Parathyroid adenoma (tissue), 2 donors: Measurements from ENCODE around the gene NARS2.

Source experiments
- H2AFZ ChIP-seq: fragments of 300-600 bp; sonication (generic); one replicate; pipeline ENCODE4 v1.7.0; 2017; ENCODE audit warnings: antibody characterized with exemption, mild to moderate bottlenecking
- H3K27ac ChIP-seq: fragments of 300-600 bp; sonication (generic); one replicate; pipeline ENCODE4 v1.7.0; 2017
- H3K27me3 ChIP-seq: fragments of 300-600 bp; sonication (generic); one replicate; pipeline ENCODE4 v1.7.0; 2017; ENCODE audit warnings: low read length; ENCODE audit not compliant: control insufficient read depth, insufficient read depth
- H3K36me3 ChIP-seq: fragments of 300-600 bp; sonication (generic); one replicate; pipeline ENCODE4 v1.7.0; 2017; ENCODE audit warnings: low read length; ENCODE audit not compliant: control insufficient read depth, insufficient read depth
- H3K4me1 ChIP-seq: fragments of 300-600 bp; sonication (generic); one replicate; pipeline ENCODE4 v1.7.0; 2017; ENCODE audit warnings: control low read depth
- H3K4me2 ChIP-seq: fragments of 300-600 bp; sonication (generic); one replicate; pipeline ENCODE4 v1.7.0; 2017; ENCODE audit warnings: low read length
- H3K4me3 ChIP-seq: fragments of 300-600 bp; sonication (generic); one replicate; pipeline ENCODE4 v1.7.0; 2017; ENCODE audit warnings: low read depth, low read length
- H3K79me2 ChIP-seq: fragments of 300-600 bp; sonication (generic); one replicate; pipeline ENCODE4 v1.7.0; 2017; ENCODE audit warnings: control low read depth
- H3K9ac ChIP-seq: fragments of 300-600 bp; sonication (generic); one replicate; pipeline ENCODE4 v1.7.0; 2017; ENCODE audit warnings: mild to moderate bottlenecking
- H3K9me3 ChIP-seq: fragments of 300-600 bp; sonication (generic); one replicate; pipeline ENCODE4 v1.7.0; 2017; ENCODE audit warnings: low read length; ENCODE audit not compliant: control insufficient read depth
- TF ChIP-seq, protein P1 (sequence below): fragments of 300-600 bp; sonication (generic); IDR thresholded peaks from one replicate; pipeline ENCODE4 v1.7.0; 2017; ENCODE audit warnings: antibody characterized with exemption, mild to moderate bottlenecking
- donor health status: primary hyperparathyroidism.

Gene NARS2

DNA sequence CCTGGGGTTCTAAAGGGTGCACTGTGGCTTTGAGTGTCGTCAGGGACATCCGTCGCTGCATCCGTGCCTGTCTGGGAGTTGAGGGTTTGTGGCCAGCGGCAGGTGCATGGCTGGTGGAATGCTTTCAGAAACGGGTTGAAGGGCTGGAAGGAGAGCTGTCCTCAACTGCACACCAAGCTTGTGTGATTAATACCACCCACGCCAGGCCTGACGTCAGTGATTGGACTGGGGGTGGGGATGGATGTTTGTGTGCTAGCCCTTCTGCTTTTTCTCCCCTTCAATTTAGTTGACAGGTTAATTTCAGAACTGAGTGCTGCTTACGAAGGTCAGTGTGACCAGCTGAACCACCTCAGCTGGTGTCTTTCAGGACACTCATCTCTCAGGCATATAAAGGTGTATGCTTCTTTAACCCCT lies 153.9 kb downstream of the NARS2 start:
- H3K4me3 ChIP-seq, result no peak overlapping the region
- peaks cover 3% of the 10 kb centered on the region for H3K4me1 ChIP-seq

DNA sequence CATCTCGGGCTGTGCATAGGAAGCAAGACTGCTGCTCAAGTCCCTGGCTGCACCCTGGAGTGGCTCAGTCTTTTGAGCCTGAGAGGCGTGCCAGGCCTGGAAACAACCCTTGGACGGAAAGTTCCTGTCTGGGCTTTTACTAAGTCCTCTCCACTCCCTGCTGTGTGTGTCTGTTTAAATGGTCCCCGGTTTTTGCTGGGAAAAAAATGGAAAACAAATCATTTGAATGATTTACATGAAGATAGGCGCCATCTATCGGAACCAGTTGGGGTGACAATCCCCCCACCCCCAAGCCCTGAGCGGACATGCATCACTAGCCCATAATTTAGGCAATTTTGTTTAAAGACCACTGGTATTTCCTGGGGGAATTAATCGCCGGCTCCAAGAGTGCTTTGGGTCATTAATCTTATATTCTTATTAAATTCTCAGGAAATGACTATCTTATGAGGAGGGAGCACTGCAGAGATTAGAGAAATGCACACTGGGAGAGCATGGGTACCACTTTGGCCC lies 154.4 kb downstream of the NARS2 start:
- no peaks in the 10 kb centered on the region for H3K27me3 ChIP-seq
- no peaks in the 10 kb centered on the region for H3K79me2 ChIP-seq
- no peaks in the 10 kb centered on the region for H3K36me3 ChIP-seq
- H3K4me2 ChIP-seq, result no peak overlapping the region
- H3K4me3 ChIP-seq, result no peak overlapping the region
- H2AFZ ChIP-seq, result peak overlapping the region; percentile 50
- no peaks in the 10 kb centered on the region for H3K9me3 ChIP-seq
- TF ChIP-seq, protein P1, sequence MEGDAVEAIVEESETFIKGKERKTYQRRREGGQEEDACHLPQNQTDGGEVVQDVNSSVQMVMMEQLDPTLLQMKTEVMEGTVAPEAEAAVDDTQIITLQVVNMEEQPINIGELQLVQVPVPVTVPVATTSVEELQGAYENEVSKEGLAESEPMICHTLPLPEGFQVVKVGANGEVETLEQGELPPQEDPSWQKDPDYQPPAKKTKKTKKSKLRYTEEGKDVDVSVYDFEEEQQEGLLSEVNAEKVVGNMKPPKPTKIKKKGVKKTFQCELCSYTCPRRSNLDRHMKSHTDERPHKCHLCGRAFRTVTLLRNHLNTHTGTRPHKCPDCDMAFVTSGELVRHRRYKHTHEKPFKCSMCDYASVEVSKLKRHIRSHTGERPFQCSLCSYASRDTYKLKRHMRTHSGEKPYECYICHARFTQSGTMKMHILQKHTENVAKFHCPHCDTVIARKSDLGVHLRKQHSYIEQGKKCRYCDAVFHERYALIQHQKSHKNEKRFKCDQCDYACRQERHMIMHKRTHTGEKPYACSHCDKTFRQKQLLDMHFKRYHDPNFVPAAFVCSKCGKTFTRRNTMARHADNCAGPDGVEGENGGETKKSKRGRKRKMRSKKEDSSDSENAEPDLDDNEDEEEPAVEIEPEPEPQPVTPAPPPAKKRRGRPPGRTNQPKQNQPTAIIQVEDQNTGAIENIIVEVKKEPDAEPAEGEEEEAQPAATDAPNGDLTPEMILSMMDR, result peak; percentile 48
- no peak overlapping the region for H3K9ac ChIP-seq
- no peak overlapping the region for H3K27ac ChIP-seq
- H3K4me1 ChIP-seq, result peaks cover 3% of the 10 kb centered on the region

More for the DNA sequence above, 153.9 kb downstream of the NARS2 start:
- Histone ChIP-seq H3K9ac (no peak overlapping the region), H3K9me3 (no peaks in the 10 kb centered on the region), H3K27ac (no peak overlapping the region), H3K36me3 (no peaks in the 10 kb centered on the region), H3K4me2 (no peak overlapping the region), H3K27me3 (no peaks in the 10 kb centered on the region), H3K79me2 (no peaks in the 10 kb centered on the region), H2AFZ (no peak overlapping the region)
- TF ChIP-seq, protein P1, result no peak

DNA sequence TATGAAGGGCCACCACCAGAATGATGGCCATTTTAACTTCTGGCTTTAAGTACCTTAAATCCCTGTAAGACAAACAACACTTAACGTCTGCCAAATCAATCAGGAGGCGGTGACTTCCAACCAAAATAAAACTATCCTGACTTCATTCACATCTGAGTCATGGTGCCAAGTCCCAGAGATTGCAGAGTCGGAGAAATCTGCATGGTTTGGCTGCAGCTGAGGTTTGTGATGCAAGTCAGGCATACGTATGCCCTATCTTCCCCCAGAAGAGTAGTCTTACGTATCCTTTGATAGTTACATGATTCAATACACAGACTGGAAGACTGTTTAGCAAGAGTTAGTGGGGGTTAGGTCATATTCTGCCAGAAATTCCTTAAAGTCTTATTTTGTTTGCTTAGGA lies 155.3 kb downstream of the NARS2 start:
- TF ChIP-seq, protein P1, result no peak
- H3K9me3 ChIP-seq, result no peaks in the 10 kb centered on the region
- no peaks in the 10 kb centered on the region for H3K27me3 ChIP-seq
- no peaks in the 10 kb centered on the region for H3K79me2 ChIP-seq
- H3K4me2 ChIP-seq, result no peak overlapping the region
- peaks cover 3% of the 10 kb centered on the region for H3K4me1 ChIP-seq
- no peak overlapping the region for H3K9ac ChIP-seq
- H3K27ac ChIP-seq, result no peak overlapping the region
- no peaks in the 10 kb centered on the region for H3K36me3 ChIP-seq
- no peak overlapping the region for H2AFZ ChIP-seq
- H3K4me3 ChIP-seq, result no peak overlapping the region

DNA sequence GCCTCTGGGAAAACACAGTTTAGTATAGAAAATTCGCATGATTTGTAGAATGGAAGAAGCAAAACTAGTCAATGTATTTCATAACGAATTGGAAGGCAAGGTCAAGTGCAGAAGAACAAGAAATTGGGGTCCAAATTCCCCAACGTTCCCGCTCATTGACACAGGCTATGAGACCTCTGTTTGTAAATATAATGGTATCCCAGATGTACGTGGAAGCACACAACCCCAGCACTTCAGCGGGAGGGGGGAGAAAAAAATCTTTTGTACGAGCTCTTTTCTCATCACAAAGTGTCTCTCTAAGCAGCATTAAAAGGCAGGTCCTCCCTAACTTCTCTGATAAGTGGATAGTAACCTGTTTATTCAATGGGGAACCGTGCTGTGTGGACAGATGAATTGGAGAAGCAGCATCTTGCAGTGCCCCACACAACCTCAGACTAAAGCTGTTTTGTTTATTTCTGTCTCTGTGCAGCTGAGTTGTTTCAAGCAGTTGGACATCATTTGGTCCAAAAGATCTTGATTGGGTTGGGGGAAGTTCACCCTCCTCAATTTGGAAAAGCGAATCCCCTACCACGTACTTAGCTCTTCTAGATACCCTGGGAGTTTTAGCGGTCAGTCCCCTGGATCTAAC lies 156.0 kb downstream of the NARS2 start:
- no peak overlapping the region for H3K27ac ChIP-seq
- H3K4me1 ChIP-seq, result peaks cover 3% of the 10 kb centered on the region
- TF ChIP-seq, protein P1, result no peak
- H3K4me2 ChIP-seq, result peak overlapping the region; percentile 66
- H3K27me3 ChIP-seq, result no peaks in the 10 kb centered on the region
- no peaks in the 10 kb centered on the region for H3K79me2 ChIP-seq
- H3K9ac ChIP-seq, result no peak overlapping the region
- no peaks in the 10 kb centered on the region for H3K36me3 ChIP-seq
- H3K9me3 ChIP-seq, result no peaks in the 10 kb centered on the region
- H3K4me3 ChIP-seq, result peak overlapping the region; percentile 50
- H2AFZ ChIP-seq, result peak overlapping the region; percentile 84
